CD4-positive, alpha-beta memory T cell (primary cell): ENCODE results near the gene SERPINF2. TPM values are rescaled to one million over a fixed set of nuclear protein-coding genes. Genes with fewer than 3 reads are reported as not detected.

Experiments used
- CTCF ChIA-PET: fragments of 350-600 bp; sonication (Branson Sonifier 250); formaldehyde crosslinking; loops from one replicate; lab custom pipeline; 2021; ENCODE audit warnings: inconsistent platforms; ENCODE audit not compliant: partially characterized antibody; lab: Charles Lee
- POLR2A ChIA-PET: fragments of 350-600 bp; sonication (Branson Sonifier 250); formaldehyde crosslinking; loops from one replicate; lab custom pipeline; 2021; ENCODE audit not compliant: partially characterized antibody; lab: Charles Lee
- DNase-seq, 5 donors: peaks; one replicate each; pipeline versions ENCODE4 v3.0.0 to v3.0.0-alpha.2; 2020 to 2022; ENCODE audit warnings: mixed read lengths in 1 of 5
- H3K27ac ChIP-seq: one replicate; pipeline ENCODE4 v1.7.0; 2013; ENCODE audit warnings: low read depth, low read length
- H3K27me3 ChIP-seq: 2 replicates; pipeline ENCODE4 v1.7.0; 2013; ENCODE audit warnings: mild to moderate bottlenecking, low read length, moderate library complexity; ENCODE audit not compliant: insufficient read depth
- H3K36me3 ChIP-seq: 2 replicates; pipeline ENCODE4 v1.7.0; 2013; ENCODE audit warnings: mild to moderate bottlenecking, low read length, moderate library complexity; ENCODE audit not compliant: insufficient read depth
- H3K4me1 ChIP-seq: 2 replicates; pipeline ENCODE4 v1.7.0; 2013; ENCODE audit warnings: mild to moderate bottlenecking, low read length, moderate library complexity; ENCODE audit not compliant: insufficient read depth
- H3K4me3 ChIP-seq, 2 donors: one replicate each; pipeline ENCODE4 v1.7.0; 2013; ENCODE audit warnings: low read length in 2 of 2, mild to moderate bottlenecking in 1 of 2
- H3K9me3 ChIP-seq, 2 donors: one replicate each; pipeline ENCODE4 v1.7.0; 2013; ENCODE audit warnings: low read length in 2 of 2, control low read depth in 1 of 2; ENCODE audit not compliant: control insufficient read depth in 1 of 2
- H3K27ac Mint-ChIP-seq, 7 donors: one replicate each; pipeline ENCODE4 v1.8.0; 2020 to 2021; ENCODE audit warnings: mixed read lengths in 7 of 7, mild to moderate bottlenecking in 6 of 7, inconsistent platforms in 3 of 7, moderate library complexity in 3 of 7
- H3K27me3 Mint-ChIP-seq, 2 donors: one replicate each; pipeline ENCODE4 v1.8.0; 2020 to 2021; ENCODE audit warnings: mixed read lengths in 2 of 2
- H3K36me3 Mint-ChIP-seq, 2 donors: one replicate each; pipeline ENCODE4 v1.8.0; 2020 to 2021; ENCODE audit warnings: mixed read lengths in 2 of 2, inconsistent platforms in 1 of 2, mild to moderate bottlenecking in 1 of 2
- H3K4me1 Mint-ChIP-seq, 4 donors: one replicate each; pipeline ENCODE4 v1.8.0; 2020 to 2021; ENCODE audit warnings: mixed read lengths in 4 of 4, mild to moderate bottlenecking in 1 of 4
- H3K4me3 Mint-ChIP-seq, 8 donors: one replicate each; pipeline ENCODE4 v1.8.0; 2020 to 2021; ENCODE audit warnings: mixed read lengths in 8 of 8, mild to moderate bottlenecking in 7 of 8, moderate library complexity in 6 of 8, inconsistent platforms in 3 of 8
- H3K9me3 Mint-ChIP-seq, 8 donors: one replicate each; pipeline ENCODE4 v1.8.0; 2020 to 2021; ENCODE audit warnings: mixed read lengths in 8 of 8, mild to moderate bottlenecking in 5 of 8, inconsistent platforms in 3 of 8, moderate library complexity in 1 of 8
- intact Hi-C: fragments of 100-400 bp; cut with micrococcal nuclease; formaldehyde crosslinking; loops from one replicate; pipeline ENCODE4 v1.15.1; 2023
- polyA plus RNA-seq, 2 donors: library from polyadenylated mRNA; unstranded; fragments of 300-500 nt; fragmentation: Illumina TruSeq; gene quantifications; one replicate each; pipeline ENCODE4 v1.2.3, GENCODE V29; 2021
- total RNA-seq, 2 experiments: library from RNA; stranded (reverse); gene quantifications; one replicate each; pipeline ENCODE4 v1.2.3, GENCODE V29; 2021

The SERPINF2 gene
- total and polyA plus RNA-seq, 4 experiments from 2014 or later = 0.14 to 1.3 (median 0.19) TPM; not detected in 1

- ChIA-PET CTCF (interaction anchor here (2.2 to 2.4 kb wide), 2 partner anchors 55 to 107 kb away, joined by 6 to 10 read pairs; no protein-coding TSS in a partner anchor), POLR2A (interaction anchor here (1.0 kb wide), 1 partner anchor 59 kb away, joined by 3 read pairs; no protein-coding TSS in a partner anchor)
- Histone ChIP-seq H3K36me3 (peaks cover 12% of the 10 kb centered on the region), H3K9me3 (no peaks in the 10 kb centered on the region), H3K4me1 (no peaks in the 10 kb centered on the region), H3K4me3 (no peak overlapping the region), H3K27ac (no peak overlapping the region), H3K27me3 (no peaks in the 10 kb centered on the region)
- DNase-seq = no peak
- H3K36me3 Mint-ChIP-seq = peaks cover 7 to 17% of the 10 kb centered on the region in 2 donors
- no peak overlapping the region for H3K4me3 Mint-ChIP-seq
- peaks cover 0 to 6% (median 2%) of the 10 kb centered on the region in 4 donors for H3K4me1 Mint-ChIP-seq
- no peaks in the 10 kb centered on the region for H3K9me3 Mint-ChIP-seq
- intact Hi-C loops = no loop called here
- H3K27ac Mint-ChIP-seq = peak overlapping the region in 1 of 7 donors; percentile 46
- H3K27me3 Mint-ChIP-seq = no peaks in the 10 kb centered on the region
These were observed 33.7 kb downstream of the SERPINF2 start for GRCh38 chr17:1776328-1776727.

- no peak for DNase-seq
- Mint-ChIP-seq H3K4me3 (no peak overlapping the region), H3K27me3 (no peaks in the 10 kb centered on the region), H3K27ac (peak overlapping the region in 3 of 7 donors; percentile 9 to 81 (median 15)), H3K4me1 (peaks cover 0 to 4% (median 2%) of the 10 kb centered on the region in 4 donors), H3K9me3 (no peaks in the 10 kb centered on the region), H3K36me3 (peaks cover 9 to 22% of the 10 kb centered on the region in 2 donors)
- H3K27me3 ChIP-seq = no peaks in the 10 kb centered on the region
- POLR2A ChIA-PET = interaction anchor here (1.6 kb wide), 1 partner anchor 12 kb away, joined by 8 read pairs; no protein-coding TSS in a partner anchor
- H3K27ac ChIP-seq = no peak overlapping the region
- intact Hi-C loops = no loop called here
- CTCF ChIA-PET = interaction anchor here (2.2 to 2.4 kb wide), 2 partner anchors 56 to 108 kb away, joined by 6 to 10 read pairs; no protein-coding TSS in a partner anchor
- H3K9me3 ChIP-seq = no peaks in the 10 kb centered on the region
- no peaks in the 10 kb centered on the region for H3K4me1 ChIP-seq
- no peak overlapping the region for H3K4me3 ChIP-seq
- H3K36me3 ChIP-seq = peaks cover 12% of the 10 kb centered on the region
These were observed 34.2 kb downstream of the SERPINF2 start for GRCh38 chr17:1776857-1777256.

GRCh38 chr17:1779571-1780131, 37.0 kb downstream of the SERPINF2 start:
- Histone ChIP-seq H3K9me3 (no peaks in the 10 kb centered on the region), H3K36me3 (peaks cover 20% of the 10 kb centered on the region), H3K4me1 (no peaks in the 10 kb centered on the region), H3K27me3 (no peaks in the 10 kb centered on the region), H3K27ac (no peak overlapping the region), H3K4me3 (no peak overlapping the region)
- H3K4me1 Mint-ChIP-seq = peaks cover 0 to 10% (median 1%) of the 10 kb centered on the region in 4 donors
- ChIA-PET POLR2A (no interaction called here), CTCF (interaction anchor here (1.9 kb wide), 1 partner anchor 58 kb away, joined by 6 read pairs; no protein-coding TSS in a partner anchor)
- no peak for DNase-seq
- H3K36me3 Mint-ChIP-seq = peaks cover 36 to 45% of the 10 kb centered on the region in 2 donors
- intact Hi-C loops = no loop called here
- H3K27ac Mint-ChIP-seq = peak overlapping the region in 3 of 7 donors; percentile 16 to 47 (median 29)
- no peaks in the 10 kb centered on the region for H3K9me3 Mint-ChIP-seq
- no peak overlapping the region for H3K4me3 Mint-ChIP-seq
- H3K27me3 Mint-ChIP-seq = no peaks in the 10 kb centered on the region

- Mint-ChIP-seq H3K4me1 (peaks cover 0 to 10% (median 1%) of the 10 kb centered on the region in 4 donors), H3K27ac (peak overlapping the region in 1 of 7 donors; percentile 12), H3K9me3 (no peaks in the 10 kb centered on the region), H3K4me3 (no peak overlapping the region), H3K36me3 (peaks cover 50 to 58% of the 10 kb centered on the region in 2 donors), H3K27me3 (no peaks in the 10 kb centered on the region)
- no peak for DNase-seq
- ChIA-PET POLR2A (interaction anchor here (0.8 to 3.1 kb wide), 4 partner anchors 10 to 65 kb away, joined by 3 to 19 read pairs (median 4); no protein-coding TSS in a partner anchor), CTCF (interaction anchor here (2.0 to 7.5 kb wide), 5 partner anchors 18 to 113 kb away, joined by 7 to 161 read pairs (median 13); partner anchors contain the start of genes SERPINF1 and WDR81)
- no peak overlapping the region for H3K4me3 ChIP-seq
- peaks cover 34% of the 10 kb centered on the region for H3K36me3 ChIP-seq
- H3K4me1 ChIP-seq = no peaks in the 10 kb centered on the region
- H3K9me3 ChIP-seq = no peaks in the 10 kb centered on the region
- no peak overlapping the region for H3K27ac ChIP-seq
- H3K27me3 ChIP-seq = no peaks in the 10 kb centered on the region
- intact Hi-C loops = no loop called here
These were observed 39.5 kb downstream of the SERPINF2 start for GRCh38 chr17:1782171-1782567.

GRCh38 chr17:1783271-1783670, 40.6 kb downstream of the SERPINF2 start:
- H3K4me3 Mint-ChIP-seq = no peak overlapping the region
- intact Hi-C loops = no loop called here

GRCh38 chr17:1783834-1784611, 41.4 kb downstream of the SERPINF2 start:
- Histone ChIP-seq H3K4me1 (no peaks in the 10 kb centered on the region), H3K27ac (no peak overlapping the region), H3K27me3 (no peaks in the 10 kb centered on the region), H3K4me3 (no peak overlapping the region), H3K9me3 (no peaks in the 10 kb centered on the region), H3K36me3 (peaks cover 35% of the 10 kb centered on the region)
- intact Hi-C loops = loop anchor here (1.0 kb wide), 1 partner anchor 64 kb away; no protein-coding TSS in a partner anchor
- Mint-ChIP-seq H3K9me3 (no peaks in the 10 kb centered on the region), H3K36me3 (peaks cover 49 to 53% of the 10 kb centered on the region in 2 donors), H3K27me3 (no peaks in the 10 kb centered on the region), H3K4me3 (no peak overlapping the region), H3K4me1 (peaks cover 0 to 10% (median 1%) of the 10 kb centered on the region in 4 donors), H3K27ac (peak overlapping the region in 4 of 7 donors; percentile 10 to 74 (median 48))
- ChIA-PET POLR2A (interaction anchor here (1.3 to 3.1 kb wide), 4 partner anchors 12 to 67 kb away, joined by 3 to 19 read pairs (median 10); no protein-coding TSS in a partner anchor), CTCF (interaction anchor here (0.8 to 7.5 kb wide), 23 partner anchors 9 to 210 kb away, joined by 3 to 161 read pairs (median 5); partner anchors contain the start of genes RILP, SERPINF1 and WDR81)
- DNase-seq = peak in 4 of 5 donors; percentile 18 to 37 (median 31)

More at GRCh38 chr17:1783271-1783670, 40.6 kb downstream of the SERPINF2 start:
- Histone ChIP-seq H3K4me1 (no peaks in the 10 kb centered on the region), H3K27ac (no peak overlapping the region), H3K36me3 (peaks cover 39% of the 10 kb centered on the region), H3K9me3 (no peaks in the 10 kb centered on the region), H3K4me3 (no peak overlapping the region), H3K27me3 (no peaks in the 10 kb centered on the region)
- ChIA-PET POLR2A (interaction anchor here (1.3 to 3.1 kb wide), 4 partner anchors 11 to 66 kb away, joined by 3 to 19 read pairs (median 10); no protein-coding TSS in a partner anchor), CTCF (interaction anchor here (0.8 to 7.5 kb wide), 22 partner anchors 8 to 209 kb away, joined by 3 to 161 read pairs (median 6); partner anchors contain the start of genes RILP, SERPINF1 and WDR81)
- H3K27me3 Mint-ChIP-seq = no peaks in the 10 kb centered on the region
- H3K27ac Mint-ChIP-seq = peak overlapping the region in 4 of 7 donors; percentile 29 to 75 (median 70)
- no peak for DNase-seq
- H3K36me3 Mint-ChIP-seq = peaks cover 49 to 56% of the 10 kb centered on the region in 2 donors
- no peaks in the 10 kb centered on the region for H3K9me3 Mint-ChIP-seq
- H3K4me1 Mint-ChIP-seq = peaks cover 0 to 10% (median 1%) of the 10 kb centered on the region in 4 donors
